IMR-90 (cell line): ENCODE measurements around the gene SMIM44.

Experiments
- BHLHE40 ChIP-seq: fragments of 150-350 bp; IDR thresholded peaks from 2 replicates; pipeline ENCODE4 v1.6.1; 2016; ENCODE audit warnings: mild to moderate bottlenecking, low read depth, low read length
- CEBPB ChIP-seq: IDR thresholded peaks from 2 replicates; pipeline ENCODE4 v1.6.1; 2012; ENCODE audit warnings: low read depth, low read length, improper control_type of control experiment
- CTCF ChIP-seq: conservative IDR thresholded peaks from 2 replicates; pipeline ENCODE4 v1.5.1; 2012; ENCODE audit warnings: mild to moderate bottlenecking, low read depth, low read length, improper control_type of control experiment
- ELK1 ChIP-seq: fragments of 150-350 bp; IDR thresholded peaks from 2 replicates; pipeline ENCODE4 v1.6.1; 2016; ENCODE audit warnings: low read depth, mild to moderate bottlenecking, low read length, moderate library complexity, borderline replicate concordance
- MAFK ChIP-seq: IDR thresholded peaks from 2 replicates; pipeline ENCODE4 v1.6.1; 2012; ENCODE audit warnings: low read depth, low read length, improper control_type of control experiment
- MAZ ChIP-seq: IDR thresholded peaks from 2 replicates; pipeline ENCODE4 v1.6.1; 2012; ENCODE audit warnings: low read depth, mild to moderate bottlenecking, low read length, improper control_type of control experiment, moderate library complexity, borderline replicate concordance
- MXI1 ChIP-seq: IDR thresholded peaks from 2 replicates; pipeline ENCODE4 v1.6.1; 2012; ENCODE audit warnings: low read depth, mild to moderate bottlenecking, low read length, moderate library complexity, borderline replicate concordance
- POLR2A ChIP-seq: IDR thresholded peaks from 2 replicates; pipeline ENCODE4 v1.6.1; 2012; ENCODE audit warnings: mild to moderate bottlenecking, low read depth, low read length
- RAD21 ChIP-seq: IDR thresholded peaks from 2 replicates; pipeline ENCODE4 v1.6.1; 2012; ENCODE audit warnings: low read length, improper control_type of control experiment
- RCOR1 ChIP-seq: IDR thresholded peaks from 2 replicates; pipeline ENCODE4 v1.6.1; 2012; ENCODE audit warnings: mild to moderate bottlenecking, low read length, improper control_type of control experiment; ENCODE audit not compliant: insufficient replicate concordance
- RFX5 ChIP-seq: IDR thresholded peaks from 2 replicates; pipeline ENCODE4 v1.8.0; 2012; ENCODE audit warnings: low read depth, mild to moderate bottlenecking, low read length, moderate library complexity
- SMC3 ChIP-seq: fragments of 150-350 bp; IDR thresholded peaks from 2 replicates; pipeline ENCODE4 v1.6.1; 2016; ENCODE audit warnings: low read depth, mild to moderate bottlenecking, antibody characterized with exemption, low read length, moderate library complexity
- USF2 ChIP-seq: fragments of 150-350 bp; IDR thresholded peaks from 2 replicates; pipeline ENCODE4 v1.6.1; 2017; ENCODE audit warnings: mild to moderate bottlenecking, antibody characterized with exemption, low read length, low read depth

GRCh38 chr19:3469638-3470499 is 13.4 kb downstream of the SMIM44 start:
- TF ChIP-seq CTCF (no peak), POLR2A (no peak), SMC3 (no peak), MXI1 (no peak), RCOR1 (no peak), RAD21 (no peak), ELK1 (no peak), USF2 (no peak), BHLHE40 (no peak), MAFK (no peak), RFX5 (no peak), CEBPB (no peak), MAZ (no peak)
